HUES64 (cell line): ENCODE measurements around the gene PDGFA.
A peak's percentile ranks its signal among the peaks of the same experiment; 100 is the strongest.

Source experiments
- H3K27ac ChIP-seq: 2 replicates; pipeline ENCODE4 v1.7.0; 2013; ENCODE audit warnings: low read depth, low read length, inconsistent platforms
- H3K27me3 ChIP-seq: 2 replicates; pipeline ENCODE4 v1.6.1; 2013; ENCODE audit warnings: mild to moderate bottlenecking, low read length; ENCODE audit not compliant: insufficient read depth
- H3K36me3 ChIP-seq: 2 replicates; pipeline ENCODE4 v1.6.1; 2013; ENCODE audit warnings: mild to moderate bottlenecking, low read length; ENCODE audit not compliant: insufficient read depth
- H3K4me1 ChIP-seq: 2 replicates; pipeline ENCODE4 v1.6.1; 2013; ENCODE audit warnings: mild to moderate bottlenecking, low read length, moderate library complexity; ENCODE audit not compliant: insufficient read depth
- H3K4me3 ChIP-seq: 2 replicates; pipeline ENCODE4 v1.5.1; 2013; ENCODE audit warnings: mild to moderate bottlenecking, low read length, moderate library complexity
- H3K9ac ChIP-seq: 2 replicates; pipeline ENCODE4 v1.6.1; 2013; ENCODE audit warnings: mild to moderate bottlenecking, low read depth, low read length
- H3K9me3 ChIP-seq: 2 replicates; pipeline ENCODE4 v1.6.1; 2013; ENCODE audit warnings: low read depth, low read length; ENCODE audit not compliant: insufficient read depth
- WGBS: fragments of 150-250, 120-280 bp; methylation state at CpG from one replicate; pipeline ENCODE4 v1.1.7; 2013; ENCODE audit warnings: missing lambda C conversion rate; 5-methylcytosine and 5-hydroxymethylcytosine counted together

The PDGFA gene

GRCh38 chr7:491292-491957, 28.2 kb downstream of the PDGFA start:
- Histone ChIP-seq H3K9ac (no peak overlapping the region), H3K4me3 (no peak overlapping the region)

GRCh38 chr7:490461-491291, 29.0 kb downstream of the PDGFA start:
- no peaks in the 10 kb centered on the region for H3K27me3 ChIP-seq
- no peak overlapping the region for H3K9ac ChIP-seq
- H3K36me3 ChIP-seq = no peaks in the 10 kb centered on the region
- no peaks in the 10 kb centered on the region for H3K4me1 ChIP-seq
- H3K4me3 ChIP-seq = no peak overlapping the region
- H3K9me3 ChIP-seq = no peaks in the 10 kb centered on the region
- no peak overlapping the region for H3K27ac ChIP-seq
- 89% methylated on average over 18 of the region's 18 CpGs for WGBS

More at GRCh38 chr7:491292-491957, 28.2 kb downstream of the PDGFA start:
- H3K27me3 ChIP-seq = no peaks in the 10 kb centered on the region
- 89% methylated on average over 22 of the region's 22 CpGs for WGBS
- peaks cover 2% of the 10 kb centered on the region; the same call in 1 of the 2 replicates for H3K36me3 ChIP-seq
- H3K4me1 ChIP-seq = no peaks in the 10 kb centered on the region
- H3K9me3 ChIP-seq = no peaks in the 10 kb centered on the region
- H3K27ac ChIP-seq = no peak overlapping the region

GRCh38 chr7:489876-490275, 29.8 kb downstream of the PDGFA start:
- Histone ChIP-seq H3K9me3 (no peaks in the 10 kb centered on the region), H3K36me3 (no peaks in the 10 kb centered on the region), H3K4me1 (peaks cover 6% of the 10 kb centered on the region), H3K9ac (no peak overlapping the region), H3K27me3 (no peaks in the 10 kb centered on the region), H3K27ac (no peak overlapping the region), H3K4me3 (no peak overlapping the region)
- WGBS = 55% methylated on average over 4 of the region's 4 CpGs

- Histone ChIP-seq H3K4me3 (no peak overlapping the region), H3K9me3 (no peaks in the 10 kb centered on the region), H3K9ac (no peak overlapping the region), H3K27ac (no peak overlapping the region), H3K4me1 (peaks cover 15% of the 10 kb centered on the region), H3K27me3 (no peaks in the 10 kb centered on the region), H3K36me3 (no peaks in the 10 kb centered on the region)
- 90% methylated on average over 16 of the region's 16 CpGs for WGBS
Measured at GRCh38 chr7:486216-486743, 33.4 kb downstream of the PDGFA start.

GRCh38 chr7:485188-486081, 34.2 kb downstream of the PDGFA start:
- Histone ChIP-seq H3K4me3 (no peak overlapping the region), H3K9me3 (no peaks in the 10 kb centered on the region), H3K9ac (no peak overlapping the region), H3K4me1 (peaks cover 15% of the 10 kb centered on the region), H3K27me3 (no peaks in the 10 kb centered on the region), H3K36me3 (no peaks in the 10 kb centered on the region), H3K27ac (no peak overlapping the region)
- WGBS = 77% methylated on average over 25 of the region's 25 CpGs

- Histone ChIP-seq H3K9ac (0 out of 2 replicates have a peak overlapping the region, but pooled peaks have one; percentile 13), H3K9me3 (no peaks in the 10 kb centered on the region), H3K36me3 (no peaks in the 10 kb centered on the region), H3K27me3 (no peaks in the 10 kb centered on the region), H3K27ac (no peak overlapping the region; the same call in 1 of the 2 replicates), H3K4me3 (no peak overlapping the region), H3K4me1 (peaks cover 15% of the 10 kb centered on the region)
- WGBS = 61% methylated on average over 20 of the region's 21 CpGs
Measured at GRCh38 chr7:484356-485101, 35.1 kb downstream of the PDGFA start.

GRCh38 chr7:483656-484355, 35.8 kb downstream of the PDGFA start:
- Histone ChIP-seq H3K27me3 (no peaks in the 10 kb centered on the region), H3K9ac (no peak overlapping the region), H3K36me3 (no peaks in the 10 kb centered on the region), H3K4me1 (peaks cover 15% of the 10 kb centered on the region), H3K27ac (no peak overlapping the region; the same call in 1 of the 2 replicates), H3K9me3 (no peaks in the 10 kb centered on the region), H3K4me3 (no peak overlapping the region)
- WGBS = 94% methylated on average over 10 of the region's 10 CpGs

GRCh38 chr7:482521-483083, 37.0 kb downstream of the PDGFA start:
- no peaks in the 10 kb centered on the region for H3K36me3 ChIP-seq
- H3K4me3 ChIP-seq = no peak overlapping the region
- no peak overlapping the region for H3K27ac ChIP-seq
- H3K4me1 ChIP-seq = peaks cover 15% of the 10 kb centered on the region
- H3K9me3 ChIP-seq = no peaks in the 10 kb centered on the region
- WGBS = 91% methylated on average over 1 of the region's 1 CpG
- no peak overlapping the region for H3K9ac ChIP-seq
- no peaks in the 10 kb centered on the region for H3K27me3 ChIP-seq

GRCh38 chr7:481219-481930, 38.3 kb downstream of the PDGFA start:
- H3K9me3 ChIP-seq = no peaks in the 10 kb centered on the region
- H3K27ac ChIP-seq = no peak overlapping the region
- H3K4me1 ChIP-seq = peaks cover 15% of the 10 kb centered on the region
- no peaks in the 10 kb centered on the region for H3K27me3 ChIP-seq
- no peaks in the 10 kb centered on the region for H3K36me3 ChIP-seq
- H3K9ac ChIP-seq = no peak overlapping the region
- 47% methylated on average over 14 of the region's 15 CpGs for WGBS
- no peak overlapping the region for H3K4me3 ChIP-seq
